Measurements from ENCODE around the gene HEATR1.

GRCh38 chr1:236645016-236645680, 40.8 kb upstream of the HEATR1 start:
- TF ChIP-seq CTCF (IDR thresholded peaks at IDR 0.05) = no peak
- no peak for TF ChIP-seq POLR2A (IDR thresholded peaks at IDR 0.05)
